COR-L47 (cell line): ENCODE measurements around the gene PCDHGA9.
"Not testable (repeated sequence)": the region's sequence is repeated elsewhere in the genome, so short reads cannot be mapped to it uniquely, and the experiment has no call there.

Experiments
- DNase-seq: peaks from one replicate; lab custom pipeline; 2025; lab: John Stamatoyannopoulos, UW

Gene PCDHGA9

GRCh38 chr5:141402553-141403243 is at the start of gene PCDHGA9:
Gene PCDHGA9, plus strand, starts transcription at chr5:141402778. Its CDS starts 175 bp downstream, at chr5:141402953.
- DNase-seq = no peak

- no peak for DNase-seq
These were observed 47.6 kb upstream of the PCDHGA9 start, which contains the start of gene PCDHGA4 for GRCh38 chr5:141354900-141355469. Gene PCDHGA4, plus strand, starts transcription at chr5:141355021. Its CDS starts 87 bp downstream, at chr5:141355108.

GRCh38 chr5:141355641-141356040 is 46.9 kb upstream of the PCDHGA9 start:
- no peak for DNase-seq

- DNase-seq = no peak
These were observed 46.4 kb upstream of the PCDHGA9 start for GRCh38 chr5:141356133-141356532.

- no peak for DNase-seq
These were observed 45.6 kb upstream of the PCDHGA9 start for GRCh38 chr5:141356950-141357349.

GRCh38 chr5:141359790-141360426 is 42.7 kb upstream of the PCDHGA9 start, which contains the start of gene PCDHGB2:
Gene PCDHGB2, plus strand, starts transcription at chr5:141359994. Its CDS starts 142 bp downstream, at chr5:141360136.
- DNase-seq = peak; percentile 38

GRCh38 chr5:141360685-141361084 is 41.9 kb upstream of the PCDHGA9 start:
- DNase-seq = no peak

GRCh38 chr5:141362719-141363118 is 39.9 kb upstream of the PCDHGA9 start:
- DNase-seq = no peak

- no peak for DNase-seq
These were observed 38.5 kb upstream of the PCDHGA9 start, which contains the start of gene PCDHGA5 for GRCh38 chr5:141363952-141364660. Gene PCDHGA5, plus strand, starts transcription at chr5:141364162. Its CDS starts 169 bp downstream, at chr5:141364331.

- DNase-seq = no peak
These were observed 36.3 kb upstream of the PCDHGA9 start for GRCh38 chr5:141366016-141366896.

GRCh38 chr5:141369994-141370848 is 32.4 kb upstream of the PCDHGA9 start, which contains the start of gene PCDHGB3:
Gene PCDHGB3, plus strand, starts transcription at chr5:141370242. Its CDS starts 153 bp downstream, at chr5:141370395.
- no peak for DNase-seq

GRCh38 chr5:141371572-141372475 is 30.8 kb upstream of the PCDHGA9 start:
- no peak for DNase-seq

- no peak for DNase-seq
These were observed 28.8 kb upstream of the PCDHGA9 start, which contains the start of gene PCDHGA6 for GRCh38 chr5:141373673-141374317. Gene PCDHGA6, plus strand, starts transcription at chr5:141373891. Its CDS starts 193 bp downstream, at chr5:141374084.

- no peak for DNase-seq
These were observed 28.0 kb upstream of the PCDHGA9 start for GRCh38 chr5:141374627-141375026.

GRCh38 chr5:141375444-141376155 is 27.0 kb upstream of the PCDHGA9 start:
- not testable (repeated sequence) for DNase-seq

- no peak for DNase-seq
These were observed 19.9 kb upstream of the PCDHGA9 start, which contains the start of gene PCDHGA7 for GRCh38 chr5:141382469-141383294. Gene PCDHGA7, plus strand, starts transcription at chr5:141382742. Its CDS starts 158 bp downstream, at chr5:141382900.

GRCh38 chr5:141383345-141383744 is 19.2 kb upstream of the PCDHGA9 start:
- no peak for DNase-seq
